Panc1 (cell line): ENCODE results near the gene RPN2. TPM values are rescaled to one million over a fixed set of nuclear protein-coding genes. Genes with fewer than 3 reads are reported as not detected.
"Not testable (repeated sequence)": the region's sequence is repeated elsewhere in the genome, so short reads cannot be mapped to it uniquely, and the experiment has no call there.

Experiments
- ATAC-seq: fragments of 200-7000 bp; cut with Tn5 transposase; 2 replicates; pipeline ENCODE4 v1.9.1; 2020; ENCODE audit warnings: mild to moderate bottlenecking, moderate library complexity
- BruUV-seq: library from RNA; stranded (reverse); fragments of 400-500 nt; replicated peaks from 2 replicates; lab custom pipeline; 2021; lab: Mats Ljungman, UMichigan
- CTCF ChIA-PET: fragments of 300-600 bp; sonication (Branson Sonifier 250); formaldehyde crosslinking; loops from one replicate; lab custom pipeline; 2022; ENCODE audit warnings: antibody characterized with exemption; lab: Charles Lee
- POLR2A ChIA-PET: fragments of 300-600 bp; sonication (Branson Sonifier 250); formaldehyde crosslinking; loops from one replicate; lab custom pipeline; 2022; ENCODE audit warnings: antibody characterized with exemption; lab: Charles Lee
- DNase-seq: peaks from one replicate; pipeline ENCODE4 v3.0.0-alpha.2; 2010; ENCODE audit warnings: low read depth, low spot score
- H3K27ac ChIP-seq: 2 replicates; pipeline ENCODE4 v1.5.1; 2011; ENCODE audit warnings: mild to moderate bottlenecking, low read length, inconsistent platforms
- H3K27me3 ChIP-seq: fragments of 200-500 bp; sonication (Bioruptor generic); 2 replicates; pipeline ENCODE4 v1.6.0; 2014; ENCODE audit warnings: low read length, inconsistent platforms; ENCODE audit not compliant: control insufficient read depth, insufficient read depth
- H3K36me3 ChIP-seq: fragments of 200-500 bp; sonication (Bioruptor generic); 2 replicates; pipeline ENCODE4 v1.5.1; 2014; ENCODE audit warnings: inconsistent platforms, mild to moderate bottlenecking, low read length, moderate library complexity; ENCODE audit not compliant: control insufficient read depth, insufficient read depth
- H3K4me1 ChIP-seq: 2 replicates; pipeline ENCODE4 v1.5.1; 2011; ENCODE audit warnings: inconsistent platforms, mild to moderate bottlenecking, low read length, moderate library complexity; ENCODE audit not compliant: control insufficient read depth, insufficient read depth
- H3K4me3 ChIP-seq, 2 experiments: 2 replicates each; pipeline ENCODE4 v1.5.1; 2011 to 2012; ENCODE audit warnings: low read depth in 2 of 2, low read length in 2 of 2, mild to moderate bottlenecking in 2 of 2, inconsistent platforms in 1 of 2, moderate library complexity in 1 of 2
- H3K9me3 ChIP-seq: fragments of 200-500 bp; sonication (Bioruptor generic); 2 replicates; pipeline ENCODE4 v1.5.1; 2014; ENCODE audit warnings: low read depth, mild to moderate bottlenecking, inconsistent platforms, low read length, moderate library complexity; ENCODE audit not compliant: control insufficient read depth, insufficient read depth
- POLR2AphosphoS5 ChIP-seq: IDR thresholded peaks from 2 replicates; pipeline ENCODE4 v1.6.1; 2012; ENCODE audit warnings: mild to moderate bottlenecking, low read depth, low read length, moderate library complexity
- REST ChIP-seq, 2 experiments: IDR thresholded peaks; 2 replicates each; pipeline ENCODE4 v1.6.1; 2011 to 2012; ENCODE audit warnings: low read depth in 2 of 2, control low read depth in 1 of 2, low read length in 1 of 2, mild to moderate bottlenecking in 1 of 2, moderate library complexity in 1 of 2; ENCODE audit not compliant: insufficient read depth in 1 of 2
- SIN3A ChIP-seq: IDR thresholded peaks from 2 replicates; pipeline ENCODE4 v1.6.1; 2012; ENCODE audit warnings: low read depth, mild to moderate bottlenecking, low read length, moderate library complexity, borderline replicate concordance; ENCODE audit not compliant: insufficient read depth
- TCF7L2 ChIP-seq: IDR thresholded peaks from 2 replicates; pipeline ENCODE4 v1.6.1; 2011; ENCODE audit warnings: mild to moderate bottlenecking, low read depth, low read length, inconsistent platforms
- in situ Hi-C: cut with HindIII; loops from 2 replicates; pipeline ENCODE4 v1.10.0; 2016; ENCODE audit warnings: low sequenced_read_pairs, low pct_unique_long_range_greater_than_20kb
- intact Hi-C: fragments of 100-400 bp; cut with micrococcal nuclease; formaldehyde crosslinking; loops from one replicate; pipeline ENCODE4 v1.10.0; 2022; ENCODE audit not compliant: unreplicated experiment
- total RNA-seq: library from RNA; stranded (reverse); gene quantifications from one replicate; pipeline ENCODE4 v1.2.1, GENCODE V29; 2021; ENCODE audit not compliant: unreplicated experiment
- TF ChIP-seq, protein P1 (sequence below): fragments of 450-650 bp; IDR thresholded peaks from 2 replicates; pipeline ENCODE4 v1.5.1; 2017; ENCODE audit warnings: mild to moderate bottlenecking

The RPN2 gene
- total RNA-seq, 1 experiment from 2014 or later, result 250 TPM

DNA sequence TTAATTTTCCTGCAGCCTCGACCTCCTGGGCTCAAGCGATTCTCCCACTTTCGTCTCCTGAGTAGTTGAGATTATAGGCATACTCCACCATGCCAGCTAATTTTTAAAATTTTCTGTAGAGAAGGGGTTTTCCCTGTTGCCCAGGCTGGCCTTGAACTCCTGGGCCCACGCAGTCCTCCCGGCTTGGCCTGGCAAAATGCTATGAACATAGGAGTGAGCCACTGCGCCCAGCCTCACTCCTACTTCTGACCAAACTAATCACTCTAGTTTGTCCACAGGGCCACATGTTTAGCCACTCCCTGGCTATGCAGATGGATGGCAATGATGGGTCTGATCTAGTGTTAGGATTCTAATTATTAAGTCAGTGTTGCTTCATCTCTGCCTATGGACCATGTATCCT lies 31.9 kb upstream of the RPN2 start:
- ATAC-seq (no peak), DNase-seq (no peak)
- CTCF ChIA-PET, result interaction anchor here (0.6 kb wide), 1 partner anchor 20 kb away, joined by 3 read pairs; no protein-coding TSS in a partner anchor
- H3K9me3 ChIP-seq, result no peaks in the 10 kb centered on the region
- H3K4me3 ChIP-seq, result no peak overlapping the region
- POLR2A ChIA-PET, result no interaction called here
- no peaks in the 10 kb centered on the region for H3K4me1 ChIP-seq
- no peak overlapping the region for H3K27ac ChIP-seq
- H3K36me3 ChIP-seq, result no peaks in the 10 kb centered on the region
- BruUV-seq, result no TSS peak
- in situ Hi-C loops, result no loop called here
- H3K27me3 ChIP-seq, result no peaks in the 10 kb centered on the region
- intact Hi-C loops, result no loop called here
- TF ChIP-seq SIN3A (no peak), REST (IDR thresholded peaks at IDR 0.05; ENCODE audit: insufficient read depth in 1 of 2, low read depth in 2 of 2, low read length in 1 of 2) (no peak), POLR2AphosphoS5 (no peak), TCF7L2 (no peak)
- TF ChIP-seq, protein P1, sequence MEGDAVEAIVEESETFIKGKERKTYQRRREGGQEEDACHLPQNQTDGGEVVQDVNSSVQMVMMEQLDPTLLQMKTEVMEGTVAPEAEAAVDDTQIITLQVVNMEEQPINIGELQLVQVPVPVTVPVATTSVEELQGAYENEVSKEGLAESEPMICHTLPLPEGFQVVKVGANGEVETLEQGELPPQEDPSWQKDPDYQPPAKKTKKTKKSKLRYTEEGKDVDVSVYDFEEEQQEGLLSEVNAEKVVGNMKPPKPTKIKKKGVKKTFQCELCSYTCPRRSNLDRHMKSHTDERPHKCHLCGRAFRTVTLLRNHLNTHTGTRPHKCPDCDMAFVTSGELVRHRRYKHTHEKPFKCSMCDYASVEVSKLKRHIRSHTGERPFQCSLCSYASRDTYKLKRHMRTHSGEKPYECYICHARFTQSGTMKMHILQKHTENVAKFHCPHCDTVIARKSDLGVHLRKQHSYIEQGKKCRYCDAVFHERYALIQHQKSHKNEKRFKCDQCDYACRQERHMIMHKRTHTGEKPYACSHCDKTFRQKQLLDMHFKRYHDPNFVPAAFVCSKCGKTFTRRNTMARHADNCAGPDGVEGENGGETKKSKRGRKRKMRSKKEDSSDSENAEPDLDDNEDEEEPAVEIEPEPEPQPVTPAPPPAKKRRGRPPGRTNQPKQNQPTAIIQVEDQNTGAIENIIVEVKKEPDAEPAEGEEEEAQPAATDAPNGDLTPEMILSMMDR, result no peak

DNA sequence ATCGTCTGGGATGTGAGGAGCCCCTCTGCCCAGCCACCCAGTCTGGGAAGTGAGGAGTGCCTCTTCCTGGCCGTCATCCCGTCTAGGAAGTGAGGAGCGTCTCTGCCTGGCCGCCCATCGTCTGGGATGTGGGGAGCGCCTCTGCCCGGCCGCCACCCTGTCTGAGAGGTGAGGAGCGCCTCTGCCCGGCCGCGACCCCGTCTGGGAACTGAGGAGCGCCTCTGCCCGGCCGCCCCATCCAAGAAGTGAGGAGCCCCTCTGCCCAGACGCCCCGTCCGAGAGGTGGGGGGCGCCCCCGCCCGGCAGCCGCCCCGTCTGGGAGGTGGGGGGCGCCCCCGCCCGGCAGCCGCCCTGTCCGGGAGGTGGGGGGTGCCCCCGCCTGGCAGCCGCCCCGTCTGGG lies 28.3 kb upstream of the RPN2 start:
- POLR2A ChIA-PET, intact Hi-C loops, H3K4me1 ChIP-seq, H3K36me3 ChIP-seq, BruUV-seq, H3K27me3 ChIP-seq, H3K4me3 ChIP-seq, CTCF ChIA-PET, H3K9me3 ChIP-seq, DNase-seq, H3K27ac ChIP-seq, ATAC-seq, in situ Hi-C loops: not testable (repeated sequence)

- Histone ChIP-seq H3K27me3 (no peaks in the 10 kb centered on the region), H3K36me3 (no peaks in the 10 kb centered on the region), H3K4me3 (no peak overlapping the region), H3K27ac (no peak overlapping the region), H3K4me1 (no peaks in the 10 kb centered on the region), H3K9me3 (no peaks in the 10 kb centered on the region)
- DNase-seq (no peak), ATAC-seq (no peak)
- in situ Hi-C loops, result no loop called here
- intact Hi-C loops, result no loop called here
- BruUV-seq, result no TSS peak
- no peak for TF ChIP-seq TCF7L2
- no peak for TF ChIP-seq SIN3A
- TF ChIP-seq REST (IDR thresholded peaks at IDR 0.05; ENCODE audit: insufficient read depth in 1 of 2, low read depth in 2 of 2, low read length in 1 of 2), result no peak
- TF ChIP-seq, protein P1, result no peak
- TF ChIP-seq POLR2AphosphoS5, result no peak
- CTCF ChIA-PET, result interaction anchor here (0.7 kb wide), 1 partner anchor 15 kb away, joined by 14 read pairs; no protein-coding TSS in a partner anchor
- POLR2A ChIA-PET, result no interaction called here
These were observed 27.6 kb upstream of the RPN2 start for GRCh38 chr20:37151529-37151928.
